Activated CD4-positive, alpha-beta T cell treated with anti-CD3 and anti-CD28 coated beads, Interleukin-2, amount 10 ng/mL, durations not matched to agents 24 days and 14 days (primary cell): ENCODE data around the gene ZC3H7B. TPM values are rescaled to one million over a fixed set of nuclear protein-coding genes. Genes with fewer than 3 reads are reported as not detected.

ENCODE experiments used
- DNase-seq: peaks from one replicate; pipeline ENCODE4 v3.0.0; 2022
- H3K27ac Mint-ChIP-seq: one replicate; pipeline ENCODE4 v1.8.0; 2022; ENCODE audit warnings: mild to moderate bottlenecking, mixed read lengths
- H3K27me3 Mint-ChIP-seq: one replicate; pipeline ENCODE4 v1.8.0; 2022; ENCODE audit warnings: mixed read lengths
- H3K36me3 Mint-ChIP-seq: one replicate; pipeline ENCODE4 v1.8.0; 2022; ENCODE audit warnings: low read depth, mild to moderate bottlenecking, mixed read lengths
- H3K4me1 Mint-ChIP-seq: one replicate; pipeline ENCODE4 v1.8.0; 2021; ENCODE audit warnings: mixed read lengths
- H3K4me3 Mint-ChIP-seq: one replicate; pipeline ENCODE4 v1.8.0; 2022; ENCODE audit warnings: mild to moderate bottlenecking, moderate library complexity, mixed read lengths
- H3K9me3 Mint-ChIP-seq: one replicate; pipeline ENCODE4 v1.8.0; 2021; ENCODE audit warnings: mixed read lengths
- intact Hi-C: fragments of 100-400 bp; cut with micrococcal nuclease; formaldehyde crosslinking; loops from one replicate; pipeline ENCODE4 v1.15.1; 2023
- total RNA-seq: library from RNA; stranded (reverse); gene quantifications from 2 replicates; pipeline ENCODE4 v1.2.3, GENCODE V29; 2022

ZC3H7B gene
- total RNA-seq, 1 donor from 2014 or later = 69.1 TPM

DNA sequence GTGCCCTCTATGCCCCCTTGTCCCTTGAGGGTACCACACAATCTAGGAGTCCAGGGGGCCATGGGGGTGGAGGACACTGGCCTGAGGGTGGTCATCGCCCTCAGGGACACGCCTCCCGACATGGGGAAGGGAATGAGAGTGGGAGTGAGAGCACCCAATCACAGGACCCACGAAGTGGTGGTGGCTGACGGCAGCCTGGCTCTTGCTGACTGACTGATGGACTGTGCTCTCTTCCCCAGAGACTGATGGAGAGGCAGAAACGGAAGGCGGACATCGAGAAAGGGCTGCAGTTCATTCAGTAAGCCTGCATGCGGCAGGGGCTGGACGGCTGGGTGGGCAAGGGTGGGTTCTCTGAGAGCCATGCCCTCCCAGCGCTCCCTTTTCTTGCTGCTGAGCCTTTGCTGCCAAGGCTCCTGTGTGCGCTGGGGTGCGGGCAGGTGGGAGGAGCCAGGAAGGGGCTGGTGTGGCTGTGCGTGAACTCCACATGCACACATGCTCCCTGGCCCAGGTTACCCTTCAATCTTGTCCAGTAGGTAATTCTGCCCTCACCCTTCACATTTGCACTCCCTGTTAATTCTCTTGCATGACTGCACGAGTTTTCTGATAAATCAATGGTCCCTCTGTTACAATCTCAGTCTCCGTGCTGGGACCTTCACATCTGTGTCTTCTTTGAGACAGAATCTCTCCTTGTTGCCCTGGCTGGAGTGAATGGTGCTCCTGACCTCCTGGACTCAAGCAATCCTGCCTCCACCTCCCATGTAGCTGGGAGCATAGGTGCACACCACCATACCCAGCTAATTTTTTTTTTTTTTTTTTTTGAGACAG lies 19.3 kb downstream of the ZC3H7B start:
- no peak for DNase-seq
- H3K27me3 Mint-ChIP-seq = no peaks in the 10 kb centered on the region
- peaks cover 4% of the 10 kb centered on the region for H3K4me1 Mint-ChIP-seq
- H3K36me3 Mint-ChIP-seq = peaks cover 30% of the 10 kb centered on the region
- no peak overlapping the region for H3K27ac Mint-ChIP-seq
- H3K9me3 Mint-ChIP-seq = no peaks in the 10 kb centered on the region
- H3K4me3 Mint-ChIP-seq = no peak overlapping the region
- intact Hi-C loops = no loop called here

DNA sequence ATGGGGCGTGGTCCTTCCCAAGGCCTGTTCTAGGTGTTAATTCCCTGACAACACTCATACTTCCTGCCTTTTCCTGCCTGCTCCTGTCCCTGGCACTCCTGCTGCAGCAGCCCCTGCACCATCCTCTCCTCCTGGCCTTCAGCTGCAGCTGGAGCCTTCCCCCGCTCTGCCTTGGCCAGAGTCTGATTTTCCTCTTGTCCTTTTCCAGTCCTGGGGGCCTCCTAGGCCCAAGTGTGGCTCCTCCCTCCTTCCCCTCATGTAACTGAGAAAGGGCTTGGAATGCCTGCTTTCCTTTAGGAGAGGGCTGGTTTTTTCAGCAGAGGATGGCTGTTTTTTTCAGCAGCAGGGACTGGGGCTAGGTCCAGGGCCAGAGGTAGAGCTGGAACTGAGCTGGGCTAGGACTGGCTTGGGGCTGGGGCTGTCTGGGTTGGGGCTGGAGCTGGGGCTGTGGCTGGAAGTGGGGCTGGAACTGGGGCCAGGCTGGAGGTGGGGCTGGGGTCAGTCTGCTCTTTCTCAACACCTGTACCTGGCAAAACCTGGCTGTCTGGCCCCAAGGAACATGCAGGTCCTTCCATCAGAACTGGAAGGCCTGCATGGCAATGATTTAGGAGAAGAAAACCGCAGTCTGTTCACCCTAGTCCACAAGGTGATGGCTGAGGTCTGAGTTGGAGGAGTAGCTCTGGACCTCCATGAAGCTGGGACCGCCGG lies 23.6 kb downstream of the ZC3H7B start:
- Mint-ChIP-seq H3K9me3 (no peaks in the 10 kb centered on the region), H3K4me3 (no peak overlapping the region), H3K4me1 (no peaks in the 10 kb centered on the region), H3K27me3 (no peaks in the 10 kb centered on the region), H3K27ac (no peak overlapping the region), H3K36me3 (peaks cover 52% of the 10 kb centered on the region)
- DNase-seq = no peak
- intact Hi-C loops = no loop called here

DNA sequence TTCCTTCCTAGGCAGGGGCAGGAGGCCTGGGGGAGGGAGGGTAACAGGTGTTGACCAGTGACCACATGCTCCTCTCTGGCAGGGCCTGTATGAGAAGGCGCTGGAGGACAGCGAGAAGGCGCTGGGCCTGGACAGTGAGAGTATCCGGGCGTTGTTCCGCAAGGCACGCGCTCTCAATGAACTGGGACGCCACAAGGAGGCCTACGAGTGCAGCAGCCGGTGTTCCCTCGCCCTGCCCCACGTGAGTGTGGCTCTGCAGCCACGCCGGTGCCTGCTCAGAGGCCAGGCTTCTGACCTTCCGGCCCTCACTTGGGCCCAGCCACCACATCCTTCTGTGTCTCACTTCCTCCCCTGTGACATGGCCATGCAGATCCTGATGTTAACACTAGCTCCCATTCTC lies 25.8 kb downstream of the ZC3H7B start:
- Mint-ChIP-seq H3K4me1 (no peaks in the 10 kb centered on the region), H3K36me3 (peaks cover 60% of the 10 kb centered on the region), H3K27ac (no peak overlapping the region), H3K27me3 (no peaks in the 10 kb centered on the region), H3K4me3 (no peak overlapping the region), H3K9me3 (no peaks in the 10 kb centered on the region)
- intact Hi-C loops = no loop called here
- DNase-seq = no peak

GRCh38 chr22:41330169-41330568 lies 28.8 kb downstream of the ZC3H7B start:
- no peaks in the 10 kb centered on the region for H3K27me3 Mint-ChIP-seq
- no peaks in the 10 kb centered on the region for H3K9me3 Mint-ChIP-seq
- H3K4me1 Mint-ChIP-seq = no peaks in the 10 kb centered on the region
- H3K4me3 Mint-ChIP-seq = no peak overlapping the region
- H3K36me3 Mint-ChIP-seq = peaks cover 53% of the 10 kb centered on the region
- intact Hi-C loops = no loop called here
- no peak for DNase-seq
- no peak overlapping the region for H3K27ac Mint-ChIP-seq

- Mint-ChIP-seq H3K4me3 (no peak overlapping the region), H3K36me3 (peaks cover 46% of the 10 kb centered on the region), H3K4me1 (peaks cover 4% of the 10 kb centered on the region), H3K9me3 (no peaks in the 10 kb centered on the region), H3K27me3 (no peaks in the 10 kb centered on the region), H3K27ac (no peak overlapping the region)
- intact Hi-C loops = no loop called here
- DNase-seq = no peak
Observed at GRCh38 chr22:41332217-41332939, 31.1 kb downstream of the ZC3H7B start.

GRCh38 chr22:41333806-41334205 lies 32.5 kb downstream of the ZC3H7B start:
- peaks cover 37% of the 10 kb centered on the region for H3K36me3 Mint-ChIP-seq
- no peak for DNase-seq
- no peak overlapping the region for H3K4me3 Mint-ChIP-seq
- intact Hi-C loops = no loop called here
- H3K27ac Mint-ChIP-seq = no peak overlapping the region
- H3K27me3 Mint-ChIP-seq = no peaks in the 10 kb centered on the region
- H3K4me1 Mint-ChIP-seq = peaks cover 5% of the 10 kb centered on the region
- H3K9me3 Mint-ChIP-seq = no peaks in the 10 kb centered on the region

DNA sequence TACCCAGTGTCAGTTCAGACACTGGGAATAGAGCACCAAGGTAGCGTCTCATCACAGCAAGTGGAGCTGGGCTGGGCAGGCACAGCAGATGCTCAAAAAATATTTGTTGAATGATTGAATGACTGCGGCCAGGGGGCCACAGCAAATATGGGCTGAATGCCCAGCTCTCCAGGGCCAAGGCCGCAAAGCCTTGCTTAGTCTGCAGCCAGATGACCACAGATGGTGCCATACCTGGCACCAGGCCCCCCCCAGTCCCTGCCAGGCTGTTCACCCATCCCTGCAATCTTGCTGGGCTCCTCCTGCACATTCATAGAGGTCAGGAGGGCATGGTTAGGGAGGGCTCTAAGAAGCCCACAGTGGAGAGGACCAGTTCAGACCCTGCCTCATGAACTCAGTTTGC lies 32.9 kb downstream of the ZC3H7B start:
- Mint-ChIP-seq H3K4me3 (no peak overlapping the region), H3K36me3 (peaks cover 40% of the 10 kb centered on the region), H3K27ac (no peak overlapping the region), H3K27me3 (no peaks in the 10 kb centered on the region), H3K9me3 (no peaks in the 10 kb centered on the region), H3K4me1 (peaks cover 5% of the 10 kb centered on the region)
- DNase-seq = no peak
- intact Hi-C loops = no loop called here

- Mint-ChIP-seq H3K9me3 (no peaks in the 10 kb centered on the region), H3K4me3 (no peak overlapping the region), H3K4me1 (peaks cover 5% of the 10 kb centered on the region), H3K36me3 (peaks cover 35% of the 10 kb centered on the region), H3K27ac (peak overlapping the region; percentile 5), H3K27me3 (no peaks in the 10 kb centered on the region)
- intact Hi-C loops = no loop called here
- DNase-seq = no peak
Observed at GRCh38 chr22:41334951-41335635, 33.8 kb downstream of the ZC3H7B start.

DNA sequence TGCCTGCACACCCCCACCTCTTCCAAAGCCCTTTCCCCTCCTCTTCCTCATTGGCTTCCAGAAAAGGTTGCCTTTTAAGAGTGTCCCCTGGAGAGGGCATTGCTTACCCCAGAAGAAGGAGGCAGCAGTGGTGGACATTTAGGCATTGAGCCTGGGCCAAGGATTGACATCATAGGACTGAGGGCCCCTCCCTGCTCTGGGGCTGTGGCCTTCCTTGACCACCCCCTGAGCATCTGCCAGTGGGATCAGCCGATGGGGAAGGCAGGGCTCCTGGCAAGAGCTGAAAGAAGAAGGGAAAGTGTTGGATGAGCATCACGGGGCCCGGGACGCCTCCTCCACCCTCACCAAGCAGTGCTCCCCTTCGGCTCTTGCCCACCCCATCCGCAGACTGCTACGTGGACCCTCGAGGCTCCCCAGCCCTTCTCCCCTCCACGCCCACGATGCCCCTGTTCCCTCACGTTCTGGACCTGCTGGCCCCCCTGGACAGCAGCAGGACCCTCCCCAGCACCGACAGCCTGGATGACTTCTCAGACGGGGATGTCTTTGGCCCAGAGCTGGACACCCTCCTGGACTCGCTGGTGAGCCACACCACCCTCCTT lies 37.4 kb downstream of the ZC3H7B start:
- no peak for DNase-seq
- no peaks in the 10 kb centered on the region for H3K9me3 Mint-ChIP-seq
- peaks cover 25% of the 10 kb centered on the region for H3K36me3 Mint-ChIP-seq
- no peaks in the 10 kb centered on the region for H3K27me3 Mint-ChIP-seq
- H3K4me3 Mint-ChIP-seq = no peak overlapping the region
- peaks cover 9% of the 10 kb centered on the region for H3K4me1 Mint-ChIP-seq
- intact Hi-C loops = no loop called here
- H3K27ac Mint-ChIP-seq = no peak overlapping the region

DNA sequence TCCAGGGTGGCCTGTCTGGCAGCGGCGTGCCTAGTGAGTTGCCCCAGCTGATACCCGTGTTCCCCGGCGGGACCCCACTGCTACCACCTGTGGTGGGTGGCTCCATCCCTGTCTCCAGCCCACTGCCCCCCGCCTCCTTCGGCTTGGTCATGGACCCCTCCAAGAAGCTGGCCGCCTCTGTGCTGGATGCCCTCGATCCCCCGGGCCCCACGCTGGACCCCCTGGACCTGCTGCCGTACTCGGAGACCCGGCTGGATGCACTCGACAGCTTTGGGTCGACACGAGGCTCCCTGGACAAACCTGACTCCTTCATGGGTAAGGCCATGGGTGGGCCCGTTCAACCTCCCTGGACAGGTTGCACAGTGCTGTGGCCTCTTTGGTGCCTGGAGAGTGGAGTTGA lies 38.5 kb downstream of the ZC3H7B start:
- Mint-ChIP-seq H3K4me3 (no peak overlapping the region), H3K27ac (no peak overlapping the region), H3K36me3 (peaks cover 32% of the 10 kb centered on the region), H3K9me3 (no peaks in the 10 kb centered on the region), H3K27me3 (no peaks in the 10 kb centered on the region), H3K4me1 (peaks cover 9% of the 10 kb centered on the region)
- intact Hi-C loops = no loop called here
- DNase-seq = no peak

DNA sequence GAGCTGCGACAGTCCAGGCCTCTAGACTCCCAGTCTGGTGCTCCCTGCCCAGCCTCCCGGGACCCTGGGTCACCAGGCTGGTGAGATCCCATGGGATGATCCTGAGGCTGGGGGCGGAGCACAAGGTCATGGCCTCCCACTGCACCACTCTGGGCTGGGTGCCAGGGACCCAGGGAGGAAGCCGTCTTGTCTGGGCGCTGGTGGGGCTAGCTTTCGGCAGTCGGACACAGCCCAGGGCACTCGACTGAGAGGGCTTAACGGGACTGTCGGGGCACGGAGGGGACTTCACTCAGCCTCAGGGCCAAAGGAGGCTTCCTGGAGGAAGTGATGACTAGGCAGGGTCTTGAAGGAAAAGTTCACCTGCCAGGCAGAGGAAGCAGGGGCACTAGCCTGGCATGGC lies 39.0 kb downstream of the ZC3H7B start:
- Mint-ChIP-seq H3K27ac (no peak overlapping the region), H3K36me3 (peaks cover 33% of the 10 kb centered on the region)

DNA sequence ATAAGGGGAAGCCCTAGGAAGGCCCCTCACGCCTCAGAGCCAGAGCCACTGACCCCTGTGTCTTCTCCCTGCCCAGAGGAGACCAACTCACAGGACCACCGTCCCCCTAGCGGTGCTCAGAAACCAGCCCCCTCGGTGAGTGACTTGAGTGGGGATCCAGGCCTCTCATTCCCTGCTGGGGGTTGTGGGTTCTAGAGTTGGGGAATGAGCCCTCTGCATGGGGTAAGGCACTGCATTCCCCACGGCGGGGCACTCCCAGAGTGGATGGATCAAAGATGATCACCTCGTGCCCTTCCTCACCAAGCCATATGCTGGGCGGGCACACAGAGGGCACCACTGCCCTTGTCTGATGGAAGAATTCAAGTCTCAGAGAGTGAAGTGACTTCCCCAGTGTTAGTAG lies 39.7 kb downstream of the ZC3H7B start:
- intact Hi-C loops = no loop called here
- Mint-ChIP-seq H3K27me3 (no peaks in the 10 kb centered on the region), H3K4me3 (no peak overlapping the region), H3K27ac (no peak overlapping the region), H3K9me3 (no peaks in the 10 kb centered on the region), H3K36me3 (peaks cover 33% of the 10 kb centered on the region), H3K4me1 (peaks cover 7% of the 10 kb centered on the region)
- DNase-seq = no peak

More for the DNA sequence above, 39.0 kb downstream of the ZC3H7B start:
- Mint-ChIP-seq H3K9me3 (no peaks in the 10 kb centered on the region), H3K4me1 (peaks cover 9% of the 10 kb centered on the region), H3K4me3 (no peak overlapping the region), H3K27me3 (no peaks in the 10 kb centered on the region)
- DNase-seq = no peak
- intact Hi-C loops = no loop called here

- DNase-seq = peak; percentile 83
- Mint-ChIP-seq H3K27me3 (no peaks in the 10 kb centered on the region), H3K9me3 (no peaks in the 10 kb centered on the region), H3K4me1 (peaks cover 5% of the 10 kb centered on the region), H3K36me3 (peaks cover 37% of the 10 kb centered on the region), H3K4me3 (no peak overlapping the region), H3K27ac (peak overlapping the region; percentile 37)
- intact Hi-C loops = no loop called here
Observed at GRCh38 chr22:41341990-41342389, 40.7 kb downstream of the ZC3H7B start.
